HepG2 (cell line): Measurements from ENCODE around the gene TBC1D24. TPM values are rescaled to one million over a fixed set of nuclear protein-coding genes. Genes with fewer than 3 reads are reported as not detected.
"Not testable (repeated sequence)": the region's sequence is repeated elsewhere in the genome, so short reads cannot be mapped to it uniquely, and the experiment has no call there.

ENCODE experiments used
- ATAC-seq: fragments of 200-7000 bp; cut with Tn5 transposase; 3 replicates; pipeline ENCODE4 v1.9.1; 2020; ENCODE audit warnings: mild to moderate bottlenecking, moderate library complexity
- BruUV-seq: library from RNA; stranded (reverse); fragments of 400-500 nt; replicated peaks from 2 replicates; lab custom pipeline; 2021; lab: Mats Ljungman, UMichigan
- CTCF ChIA-PET: fragments of 300-600 bp; formaldehyde crosslinking; extraction: SDS; loops from one replicate; lab custom pipeline; 2021; ENCODE audit warnings: low total read pairs, inconsistent platforms, low intra/inter-chr PET ratio; lab: Yijun Ruan, JAX
- POLR2A ChIA-PET: fragments of 350-600 bp; sonication (Branson Sonifier 250); formaldehyde crosslinking; loops from one replicate; lab custom pipeline; 2020; ENCODE audit warnings: antibody characterized with exemption, inconsistent platforms; lab: Yijun Ruan, JAX
- DNase-seq: peaks from one replicate; pipeline ENCODE4 v3.0.0-alpha.2; 2015; ENCODE audit warnings: low spot score
- FAIRE-seq: peaks from 3 replicates; lab custom pipeline; 2011; peaks lifted over from hg19 to GRCh38; lab: Jason Lieb, UNC
- H2AFZ ChIP-seq: one replicate; pipeline ENCODE4 v1.6.1; 2011; ENCODE audit warnings: low read length, inconsistent platforms
- H3K27ac ChIP-seq: fragments of 300-600 bp; 3 replicates; pipeline ENCODE4 v1.8.0; 2011; ENCODE audit warnings: mixed run types, mild to moderate bottlenecking, mixed read lengths, low read length, inconsistent platforms; ENCODE audit not compliant: insufficient read depth; ENCODE audit errors: extremely low read length
- H3K27me3 ChIP-seq, 2 experiments: fragments of 200-600 bp in 1 of 2; 2 replicates in 1 of 2; 3 replicates in 1 of 2; pipeline versions ENCODE4 v1.6.0 to v1.8.0; 2011; ENCODE audit warnings: low read length in 2 of 2, mild to moderate bottlenecking in 2 of 2, moderate library complexity in 2 of 2, inconsistent platforms in 1 of 2; ENCODE audit not compliant: insufficient read depth in 2 of 2, control insufficient read depth in 1 of 2
- H3K36me3 ChIP-seq, 2 experiments: fragments of 200-600 bp in 1 of 2; replicated peaks in 1 of 2; 2 replicates in 1 of 2; 3 replicates in 1 of 2; pipeline versions ENCODE4 v1.5.1 to v1.8.0; 2011; ENCODE audit warnings: low read length in 2 of 2, inconsistent platforms in 1 of 2; ENCODE audit not compliant: insufficient read depth in 2 of 2, control insufficient read depth in 1 of 2
- H3K4me1 ChIP-seq: 2 replicates; pipeline ENCODE4 v1.5.1; 2012; ENCODE audit warnings: low read length, inconsistent platforms; ENCODE audit not compliant: insufficient read depth
- H3K4me2 ChIP-seq: 2 replicates; pipeline ENCODE4 v1.6.0; 2011; ENCODE audit warnings: low read depth, low read length, inconsistent platforms
- H3K4me3 ChIP-seq, 3 experiments: fragments of 200-600 bp in 1 of 3; sonication (generic), shearing (Covaris generic) in 1 of 3; replicated peaks in 1 of 3; 2 replicates each; pipeline ENCODE4 v1.5.1; 2011 to 2016; ENCODE audit warnings: low read length in 3 of 3, inconsistent platforms in 2 of 3, low read depth in 2 of 3, mild to moderate bottlenecking in 2 of 3, control low read depth in 1 of 3, mixed read lengths in 1 of 3; ENCODE audit not compliant: insufficient read depth in 1 of 3
- H3K79me2 ChIP-seq: one replicate; pipeline ENCODE4 v1.6.1; 2011; ENCODE audit warnings: low read length, inconsistent platforms; ENCODE audit not compliant: insufficient read depth
- H3K9ac ChIP-seq: 2 replicates; pipeline ENCODE4 v1.6.0; 2011; ENCODE audit warnings: mild to moderate bottlenecking, low read depth, low read length, inconsistent platforms; ENCODE audit not compliant: insufficient read depth
- H3K9me3 ChIP-seq: 2 replicates; pipeline ENCODE4 v1.5.1; 2012; ENCODE audit warnings: mild to moderate bottlenecking, low read length
- H4K20me1 ChIP-seq: 2 replicates; pipeline ENCODE4 v1.6.0; 2011; ENCODE audit warnings: inconsistent platforms, mild to moderate bottlenecking, low read length, moderate library complexity; ENCODE audit not compliant: insufficient read depth
- WGBS: methylation state at CpG from one replicate; pipeline ENCODE4 v1.1.6; 2017; ENCODE audit warnings: low lambda C conversion rate; 5-methylcytosine and 5-hydroxymethylcytosine counted together
- in situ Hi-C: cut with HindIII; loops from 2 replicates; pipeline ENCODE4 v1.10.0; 2017; ENCODE audit warnings: low pct_unique_long_range_greater_than_20kb; ENCODE audit not compliant: extremely low pct_ligation_motif_present
- intact Hi-C: fragments of 100-400 bp; cut with micrococcal nuclease; formaldehyde crosslinking; loops from one replicate; pipeline ENCODE4 v1.10.0; 2022; ENCODE audit not compliant: unreplicated experiment
- microRNA counts: library from miRNA; unstranded; fragments of <30 nt; microRNA quantifications from one replicate; lab custom pipeline; 2015
- microRNA-seq: library from miRNA; unstranded; fragments of <30 nt; microRNA quantifications from one replicate; pipeline ENCODE4, GENCODE V29; 2020
- polyA plus RNA-seq, 8 experiments: library from polyadenylated mRNA; depleted of rRNA in 3 of 8; stranded (reverse) in 7 of 8; unstranded in 1 of 8; fragments of >200 nt; fragmentation: Illumina TruSeq in 4 of 8; extraction: Trizol in 4 of 8; gene quantifications; 2 replicates each; pipeline versions ENCODE4 v1.2.1 to v1.2.3, GENCODE V29; 2011 to 2016; ENCODE audit warnings: low read depth in 4 of 8, missing spikeins in 1 of 8, mixed read lengths in 1 of 8; ENCODE audit not compliant: insufficient read depth in 1 of 8
- small RNA-seq, 3 experiments: library from RNA; depleted of rRNA; stranded (forward); fragments of <200 nt; gene quantifications; one replicate each; pipeline ENCODE3, GENCODE V24; 2012; ENCODE audit warnings: low read depth in 2 of 3, low replicate concordance in 1 of 3; ENCODE audit not compliant: insufficient read length in 3 of 3, insufficient read depth in 2 of 3
- total RNA-seq, 5 experiments: library from RNA; depleted of rRNA; stranded (reverse); fragments of >200 nt; fragmentation: Illumina TruSeq; extraction: Trizol; gene quantifications; 2 replicates each; pipeline ENCODE4 v1.2.3, GENCODE V29; 2016; ENCODE audit warnings: low read depth in 1 of 5

The TBC1D24 gene
- total and polyA plus RNA-seq, 2 of the 13 experiments (the other 11 are each of a cell fraction or from before 2014, with no cell fraction given), result 7.7 to 13.7 TPM

DNA sequence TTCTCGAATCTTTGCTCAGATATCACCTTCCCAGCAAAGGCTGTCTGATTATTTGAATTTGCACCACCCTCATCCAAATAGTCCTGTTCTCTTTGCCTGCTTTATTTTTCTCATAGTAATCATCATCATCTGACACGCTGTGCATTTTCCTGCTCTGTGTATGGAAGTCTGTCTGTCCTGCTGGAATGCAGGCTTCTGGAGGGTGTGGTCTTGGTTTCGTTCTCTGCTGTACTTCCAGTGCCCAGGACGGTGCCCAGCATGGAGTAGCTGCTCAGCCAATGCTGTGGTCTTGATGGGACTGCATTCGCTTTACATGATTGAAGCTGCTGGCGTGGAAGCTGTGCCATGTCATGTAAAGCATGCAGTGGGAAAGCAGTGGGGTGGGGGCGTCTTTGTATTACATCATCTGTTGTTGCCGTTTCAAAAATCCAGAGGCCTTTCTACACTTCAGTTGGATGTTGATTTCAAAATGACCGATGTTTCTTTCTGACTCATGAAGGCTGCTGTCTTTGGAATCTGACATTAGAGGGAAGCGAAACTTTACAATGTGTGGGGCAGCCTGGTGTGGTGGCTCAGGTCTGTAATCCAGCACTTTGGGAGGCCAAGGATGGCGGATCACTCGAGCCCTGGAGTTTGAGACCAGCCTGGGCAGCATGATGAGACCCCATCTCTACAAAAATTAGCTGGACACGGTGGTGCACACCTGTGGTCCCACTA lies 79.9 kb downstream of the TBC1D24 start:
- H3K36me3 ChIP-seq, CTCF ChIA-PET, H3K27ac ChIP-seq, H2AFZ ChIP-seq, H3K79me2 ChIP-seq, DNase-seq, H3K27me3 ChIP-seq, intact Hi-C loops, H3K9ac ChIP-seq, H3K9me3 ChIP-seq, BruUV-seq, H3K4me2 ChIP-seq, H3K4me3 ChIP-seq, in situ Hi-C loops, ATAC-seq, POLR2A ChIA-PET, H3K4me1 ChIP-seq, H4K20me1 ChIP-seq, FAIRE-seq: not testable (repeated sequence)
- WGBS, result 80% methylated on average over 1 of the region's 13 CpGs

MicroRNAs within 50 kb of the gene (microRNA counts, 767-probe panel; counts per million panel counts)
- not detected for microRNA hsa-miR-3178 (lab: Ali Mortazavi, UCI)

Small RNAs within 50 kb of the gene (microRNA-seq; reads per million reads assigned to microRNA genes)
- not detected for gene MIR3178
- not detected for gene MIR6767
- 0.85 reads per million for gene MIR6768

Small RNAs within 50 kb of the gene (small RNA-seq; reads per million reads assigned to genes)
- gene AC093525.1, result 0 reads per million in 3 experiments
- 0 reads per million in 3 experiments for gene MIR3178
- gene MIR6768, result 0 to 0.97 (median 0) reads per million in 3 experiments

Other genes starting within 250 kb of the TBC1D24 start
- 0.11 and 0.44 TPM in 2 replicates for gene DNASE1L2, start 238.7 kb upstream of the TBC1D24 start, total RNA-seq (2016; rRNA removed; fragmentation: Illumina TruSeq; extraction: Trizol)
- 0.50 and 1.2 TPM in 2 replicates for gene DNASE1L2, start 238.7 kb upstream of the TBC1D24 start, polyA plus RNA-seq (2011; rRNA removed)
- gene ECI1, start 223.5 kb upstream of the TBC1D24 start, total RNA-seq (2016; rRNA removed; fragmentation: Illumina TruSeq; extraction: Trizol), result 73.8 and 82.0 TPM in 2 replicates
- gene ECI1, start 223.5 kb upstream of the TBC1D24 start, polyA plus RNA-seq (2011; rRNA removed), result 102 and 117 TPM in 2 replicates
- gene RNPS1, start 207.0 kb upstream of the TBC1D24 start, total RNA-seq (2016; rRNA removed; fragmentation: Illumina TruSeq; extraction: Trizol), result 126 and 127 TPM in 2 replicates
- 124 and 133 TPM in 2 replicates for gene RNPS1, start 207.0 kb upstream of the TBC1D24 start, polyA plus RNA-seq (2011; rRNA removed)
- gene ABCA3, start 134.4 kb upstream of the TBC1D24 start, total RNA-seq (2016; rRNA removed; fragmentation: Illumina TruSeq; extraction: Trizol), result 0.41 and 0.60 TPM in 2 replicates
- gene ABCA3, start 134.4 kb upstream of the TBC1D24 start, polyA plus RNA-seq (2011; rRNA removed), result 1.5 and 2.3 TPM in 2 replicates
- gene CCNF, start 45.7 kb upstream of the TBC1D24 start, total RNA-seq (2016; rRNA removed; fragmentation: Illumina TruSeq; extraction: Trizol), result 13.7 and 22.8 TPM in 2 replicates
- gene CCNF, start 45.7 kb upstream of the TBC1D24 start, polyA plus RNA-seq (2011; rRNA removed), result 5.0 and 6.4 TPM in 2 replicates
- 19.7 and 24.4 TPM in 2 replicates for gene TEDC2, start 15.0 kb upstream of the TBC1D24 start, total RNA-seq (2016; rRNA removed; fragmentation: Illumina TruSeq; extraction: Trizol)
- 5.9 and 6.2 TPM in 2 replicates for gene TEDC2, start 15.0 kb upstream of the TBC1D24 start, polyA plus RNA-seq (2011; rRNA removed)
- gene NTN3, start 3.8 kb upstream of the TBC1D24 start, total RNA-seq (2016; rRNA removed; fragmentation: Illumina TruSeq; extraction: Trizol), result 0.20 and 0.35 TPM in 2 replicates
- gene NTN3, start 3.8 kb upstream of the TBC1D24 start, polyA plus RNA-seq (2011; rRNA removed), result 0.09 and 0.29 TPM in 2 replicates
- gene ATP6V0C, start 38.8 kb downstream of the TBC1D24 start, total RNA-seq (2016; rRNA removed; fragmentation: Illumina TruSeq; extraction: Trizol), result 7.2 and 10.4 TPM in 2 replicates
- gene ATP6V0C, start 38.8 kb downstream of the TBC1D24 start, polyA plus RNA-seq (2011; rRNA removed), result 20.1 and 21.1 TPM in 2 replicates
- gene AMDHD2, start 45.2 kb downstream of the TBC1D24 start, total RNA-seq (2016; rRNA removed; fragmentation: Illumina TruSeq; extraction: Trizol), result 13.8 and 39.1 TPM in 2 replicates
- gene AMDHD2, start 45.2 kb downstream of the TBC1D24 start, polyA plus RNA-seq (2011; rRNA removed), result 33.5 and 51.3 TPM in 2 replicates
- gene CEMP1, start 56.3 kb downstream of the TBC1D24 start, total RNA-seq (2016; rRNA removed; fragmentation: Illumina TruSeq; extraction: Trizol), result not detected in 2 replicates
- 0.04 TPM in 1 of 2 replicates, not detected in the other for gene CEMP1, start 56.3 kb downstream of the TBC1D24 start, polyA plus RNA-seq (2011; rRNA removed)
- gene PDPK1, start 62.9 kb downstream of the TBC1D24 start, total RNA-seq (2016; rRNA removed; fragmentation: Illumina TruSeq; extraction: Trizol), result 59.6 and 72.9 TPM in 2 replicates
- 129 TPM in 2 replicates for gene PDPK1, start 62.9 kb downstream of the TBC1D24 start, polyA plus RNA-seq (2011; rRNA removed)
- 29.8 and 31.0 TPM in 2 replicates for gene KCTD5, start 207.4 kb downstream of the TBC1D24 start, total RNA-seq (2016; rRNA removed; fragmentation: Illumina TruSeq; extraction: Trizol)
- gene KCTD5, start 207.4 kb downstream of the TBC1D24 start, polyA plus RNA-seq (2011; rRNA removed), result 25.4 and 30.1 TPM in 2 replicates
- 0.20 TPM in 1 of 2 replicates, not detected in the other for gene PRSS27, start 245.1 kb downstream of the TBC1D24 start, total RNA-seq (2016; rRNA removed; fragmentation: Illumina TruSeq; extraction: Trizol)
- gene PRSS27, start 245.1 kb downstream of the TBC1D24 start, polyA plus RNA-seq (2011; rRNA removed), result 0.73 and 1.2 TPM in 2 replicates